ENCODE results near the gene TMEM161A.

The TMEM161A gene

DNA sequence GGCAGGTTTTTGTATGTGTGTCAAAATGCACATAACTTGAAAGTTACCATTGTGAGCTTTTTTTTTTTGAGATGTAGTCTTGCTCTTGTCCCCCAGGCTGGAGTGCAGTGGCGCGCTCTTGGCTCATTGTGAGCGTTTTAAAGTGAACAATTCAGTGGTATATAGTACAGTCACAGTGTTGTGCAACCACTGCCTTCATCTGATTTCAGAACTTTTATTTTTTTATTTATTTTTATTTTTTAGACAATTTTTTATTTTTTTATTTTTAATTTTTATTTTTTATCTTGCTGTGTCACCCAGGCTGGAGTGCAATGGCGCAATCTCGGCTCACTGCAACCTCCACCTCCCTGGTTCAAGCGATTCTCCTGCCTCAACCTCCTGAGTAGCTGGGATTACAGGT lies 59.5 kb downstream of the TMEM161A start:
- no peak overlapping the region for H3K4me3 ChIP-seq (ENCODE audit: low read depth, low read length)
- H2AFZ ChIP-seq (ENCODE audit: insufficient read depth, low read length, poor library complexity): no peak overlapping the region
- H4K12ac ChIP-seq (ENCODE audit: low read depth, low read length): no peak overlapping the region
- no peak overlapping the region for H3K27ac ChIP-seq (ENCODE audit: low read depth, low read length)
- H2BK5ac ChIP-seq (ENCODE audit: low read depth, low read length, poor library complexity): no peak overlapping the region
- no peak overlapping the region for H3K14ac ChIP-seq (ENCODE audit: low read length)
- H2BK120ac ChIP-seq (ENCODE audit: insufficient read depth, low read length, poor library complexity): no peak overlapping the region
- no peak overlapping the region for H3K9ac ChIP-seq (ENCODE audit: low read length)
- no peaks in the 10 kb centered on the region for H3K79me2 ChIP-seq (ENCODE audit: control insufficient read depth, insufficient read depth, low read length, poor library complexity)
- no peak overlapping the region for H4K8ac ChIP-seq (ENCODE audit: low read depth, low read length)
- no peak overlapping the region for H2AK5ac ChIP-seq (ENCODE audit: low read length)
- H3K18ac ChIP-seq (ENCODE audit: low read length): no peak overlapping the region
- no peak overlapping the region for H3K4me2 ChIP-seq (ENCODE audit: low read length)
- H3K27me3 ChIP-seq (ENCODE audit: insufficient read depth, low read length): no peaks in the 10 kb centered on the region
- H2BK12ac ChIP-seq (ENCODE audit: low read length): no peak overlapping the region
- no peaks in the 10 kb centered on the region for H3K79me1 ChIP-seq (ENCODE audit: low read length)
- H3K36me3 ChIP-seq (ENCODE audit: control insufficient read depth in 1 of 2, insufficient read depth in 2 of 2, low read length in 2 of 2): no peaks in the 10 kb centered on the region
- H3K4ac ChIP-seq (ENCODE audit: low read depth, low read length): no peak overlapping the region
- H3K4me1 ChIP-seq (ENCODE audit: control insufficient read depth in 1 of 2, insufficient read depth in 2 of 2, low read length in 2 of 2): peaks cover 0 to 3% of the 10 kb centered on the region in 2 experiments
- no CpG with 5 or more reads among the region's 6 CpGs for WGBS (ENCODE audit: extremely low coverage, insufficient coverage, insufficient read length)
- no peak overlapping the region for H4K91ac ChIP-seq (ENCODE audit: low read depth, low read length)
- DNase-seq: no peak
- H3K23ac ChIP-seq (ENCODE audit: low read length): no peak overlapping the region
- H3K9me3 ChIP-seq (ENCODE audit: insufficient read depth, low read depth, low read length): peaks cover 6% of the 10 kb centered on the region

- Histone ChIP-seq H3K18ac (ENCODE audit: low read length) (no peak overlapping the region), H3K14ac (ENCODE audit: low read length) (no peak overlapping the region), H2AFZ (ENCODE audit: insufficient read depth, low read length, poor library complexity) (no peak overlapping the region), H3K23ac (ENCODE audit: low read length) (no peak overlapping the region), H4K8ac (ENCODE audit: low read depth, low read length) (no peak overlapping the region), H3K79me1 (ENCODE audit: low read length) (no peaks in the 10 kb centered on the region), H3K4ac (ENCODE audit: low read depth, low read length) (no peak overlapping the region), H3K36me3 (ENCODE audit: control insufficient read depth in 1 of 2, insufficient read depth in 2 of 2, low read length in 2 of 2) (no peaks in the 10 kb centered on the region), H3K27ac (ENCODE audit: low read depth, low read length) (no peak overlapping the region), H3K4me2 (ENCODE audit: low read length) (no peak overlapping the region), H3K79me2 (ENCODE audit: control insufficient read depth, insufficient read depth, low read length, poor library complexity) (no peaks in the 10 kb centered on the region), H3K4me1 (ENCODE audit: control insufficient read depth in 1 of 2, insufficient read depth in 2 of 2, low read length in 2 of 2) (peaks cover 0 to 3% of the 10 kb centered on the region in 2 experiments), H2BK120ac (ENCODE audit: insufficient read depth, low read length, poor library complexity) (no peak overlapping the region), H3K9ac (ENCODE audit: low read length) (no peak overlapping the region), H3K9me3 (ENCODE audit: insufficient read depth, low read depth, low read length) (peaks cover 6% of the 10 kb centered on the region), H4K91ac (ENCODE audit: low read depth, low read length) (no peak overlapping the region), H3K4me3 (ENCODE audit: low read depth, low read length) (no peak overlapping the region), H2BK5ac (ENCODE audit: low read depth, low read length, poor library complexity) (no peak overlapping the region), H2AK5ac (ENCODE audit: low read length) (no peak overlapping the region), H2BK12ac (ENCODE audit: low read length) (no peak overlapping the region), H3K27me3 (ENCODE audit: insufficient read depth, low read length) (no peaks in the 10 kb centered on the region), H4K12ac (ENCODE audit: low read depth, low read length) (no peak overlapping the region)
- DNase-seq: no peak
- WGBS (ENCODE audit: extremely low coverage, insufficient coverage, insufficient read length): no CpG with 5 or more reads among the region's 7 CpGs
Measured at GRCh38 chr19:19077103-19077502, 61.2 kb downstream of the TMEM161A start.

DNA sequence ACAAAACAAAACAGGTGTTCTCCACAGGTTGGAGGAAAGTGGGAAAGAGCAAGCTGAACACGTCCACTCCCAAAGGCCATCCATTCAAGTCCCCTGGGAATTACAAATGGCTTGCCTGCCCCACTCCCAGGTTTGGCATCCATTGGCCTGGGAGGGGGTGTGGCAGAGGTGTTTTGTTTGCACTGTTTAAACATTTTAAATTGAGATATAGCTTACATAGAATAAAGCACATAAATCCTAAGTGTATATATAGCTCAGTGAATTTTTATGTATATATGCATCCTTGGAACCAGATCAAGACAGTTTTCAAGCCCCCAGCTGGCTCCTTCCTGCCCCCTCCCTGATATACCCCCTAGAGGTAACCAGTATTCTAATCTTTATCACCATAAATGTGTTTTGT lies 61.8 kb downstream of the TMEM161A start:
- Histone ChIP-seq H2AFZ (ENCODE audit: insufficient read depth, low read length, poor library complexity) (no peak overlapping the region), H3K18ac (ENCODE audit: low read length) (no peak overlapping the region), H2BK12ac (ENCODE audit: low read length) (no peak overlapping the region), H3K27ac (ENCODE audit: low read depth, low read length) (no peak overlapping the region), H4K91ac (ENCODE audit: low read depth, low read length) (no peak overlapping the region), H2BK120ac (ENCODE audit: insufficient read depth, low read length, poor library complexity) (no peak overlapping the region), H3K14ac (ENCODE audit: low read length) (no peak overlapping the region), H3K4ac (ENCODE audit: low read depth, low read length) (no peak overlapping the region), H4K12ac (ENCODE audit: low read depth, low read length) (no peak overlapping the region), H3K79me1 (ENCODE audit: low read length) (no peaks in the 10 kb centered on the region), H2BK5ac (ENCODE audit: low read depth, low read length, poor library complexity) (no peak overlapping the region), H3K23ac (ENCODE audit: low read length) (no peak overlapping the region), H3K9me3 (ENCODE audit: insufficient read depth, low read depth, low read length) (peaks cover 4% of the 10 kb centered on the region), H3K27me3 (ENCODE audit: insufficient read depth, low read length) (no peaks in the 10 kb centered on the region), H3K9ac (ENCODE audit: low read length) (no peak overlapping the region), H2AK5ac (ENCODE audit: low read length) (no peak overlapping the region), H3K79me2 (ENCODE audit: control insufficient read depth, insufficient read depth, low read length, poor library complexity) (no peaks in the 10 kb centered on the region), H3K36me3 (ENCODE audit: control insufficient read depth in 1 of 2, insufficient read depth in 2 of 2, low read length in 2 of 2) (no peaks in the 10 kb centered on the region), H3K4me3 (ENCODE audit: low read depth, low read length) (no peak overlapping the region), H4K8ac (ENCODE audit: low read depth, low read length) (no peak overlapping the region), H3K4me1 (ENCODE audit: control insufficient read depth in 1 of 2, insufficient read depth in 2 of 2, low read length in 2 of 2) (peaks cover 0 to under 1% of the 10 kb centered on the region in 2 experiments), H3K4me2 (ENCODE audit: low read length) (no peak overlapping the region)
- no CpG with 5 or more reads among the region's 1 CpG for WGBS (ENCODE audit: extremely low coverage, insufficient coverage, insufficient read length)
- no peak for DNase-seq

DNA sequence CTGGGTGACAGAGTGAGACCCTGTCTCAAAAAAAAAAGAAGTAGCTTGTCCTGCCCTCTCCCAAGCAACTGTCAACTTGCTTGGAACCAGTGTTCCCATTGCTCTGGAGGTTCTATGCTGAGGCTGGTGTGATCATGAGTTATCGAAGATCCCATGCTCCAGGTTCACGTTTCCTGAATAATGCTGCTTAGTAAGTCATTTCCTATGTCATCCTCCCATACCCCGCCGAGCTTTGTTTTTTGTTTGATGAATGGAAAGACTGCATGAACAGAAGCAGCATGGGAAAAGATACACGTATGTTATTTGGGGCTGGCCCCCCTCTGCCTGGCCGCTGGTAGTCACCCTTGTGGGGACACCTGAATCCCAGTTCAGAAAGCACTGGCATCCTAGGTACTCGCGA lies 63.2 kb downstream of the TMEM161A start:
- Histone ChIP-seq H3K18ac (ENCODE audit: low read length) (no peak overlapping the region), H3K27ac (ENCODE audit: low read depth, low read length) (no peak overlapping the region), H3K79me2 (ENCODE audit: control insufficient read depth, insufficient read depth, low read length, poor library complexity) (no peaks in the 10 kb centered on the region), H3K23ac (ENCODE audit: low read length) (no peak overlapping the region), H2AFZ (ENCODE audit: insufficient read depth, low read length, poor library complexity) (no peak overlapping the region), H4K8ac (ENCODE audit: low read depth, low read length) (no peak overlapping the region), H4K91ac (ENCODE audit: low read depth, low read length) (no peak overlapping the region), H3K79me1 (ENCODE audit: low read length) (no peaks in the 10 kb centered on the region), H2AK5ac (ENCODE audit: low read length) (no peak overlapping the region), H2BK120ac (ENCODE audit: insufficient read depth, low read length, poor library complexity) (no peak overlapping the region), H2BK5ac (ENCODE audit: low read depth, low read length, poor library complexity) (no peak overlapping the region), H3K4ac (ENCODE audit: low read depth, low read length) (no peak overlapping the region), H2BK12ac (ENCODE audit: low read length) (no peak overlapping the region), H3K4me1 (ENCODE audit: control insufficient read depth in 1 of 2, insufficient read depth in 2 of 2, low read length in 2 of 2) (no peaks in the 10 kb centered on the region), H3K4me3 (ENCODE audit: low read depth, low read length) (no peak overlapping the region), H4K12ac (ENCODE audit: low read depth, low read length) (no peak overlapping the region), H3K36me3 (ENCODE audit: control insufficient read depth in 1 of 2, insufficient read depth in 2 of 2, low read length in 2 of 2) (no peaks in the 10 kb centered on the region), H3K14ac (ENCODE audit: low read length) (no peak overlapping the region), H3K27me3 (ENCODE audit: insufficient read depth, low read length) (no peaks in the 10 kb centered on the region), H3K9ac (ENCODE audit: low read length) (no peak overlapping the region), H3K9me3 (ENCODE audit: insufficient read depth, low read depth, low read length) (peaks cover 4% of the 10 kb centered on the region), H3K4me2 (ENCODE audit: low read length) (no peak overlapping the region)
- WGBS (ENCODE audit: extremely low coverage, insufficient coverage, insufficient read length): no CpG with 5 or more reads among the region's 8 CpGs
- DNase-seq: no peak
